CD4-positive, alpha-beta T cell treated with Interleukin-15 for 1 hour (primary cell): ENCODE measurements around the gene GALNT8.

Experiments used
- DNase-seq: peaks from one replicate; pipeline ENCODE4 v3.0.0-alpha.2; 2020

Gene GALNT8

GRCh38 chr12:4800555-4800954 is 80.4 kb downstream of the GALNT8 start:
- DNase-seq, result no peak

GRCh38 chr12:4802841-4803240 is 82.6 kb downstream of the GALNT8 start:
- no peak for DNase-seq

GRCh38 chr12:4806439-4807115 is 86.4 kb downstream of the GALNT8 start:
- no peak for DNase-seq

- no peak for DNase-seq
Observed at GRCh38 chr12:4807116-4807783, 87.0 kb downstream of the GALNT8 start.

- DNase-seq, result no peak
Observed at GRCh38 chr12:4807813-4808212, 87.6 kb downstream of the GALNT8 start.

- DNase-seq, result no peak
Observed at GRCh38 chr12:4809013-4809448, 88.8 kb downstream of the GALNT8 start.

GRCh38 chr12:4809449-4810218 is 89.4 kb downstream of the GALNT8 start:
- no peak for DNase-seq

- DNase-seq, result no peak
Observed at GRCh38 chr12:4810219-4810671, 90.0 kb downstream of the GALNT8 start.

- no peak for DNase-seq
Observed at GRCh38 chr12:4812624-4813327, 92.6 kb downstream of the GALNT8 start.

- DNase-seq, result no peak
Observed at GRCh38 chr12:4813741-4814140, 93.5 kb downstream of the GALNT8 start.

GRCh38 chr12:4814485-4814884 is 94.3 kb downstream of the GALNT8 start:
- DNase-seq, result no peak

- no peak for DNase-seq
Observed at GRCh38 chr12:4816744-4817525, 96.7 kb downstream of the GALNT8 start.

GRCh38 chr12:4817880-4818279 is 97.7 kb downstream of the GALNT8 start:
- no peak for DNase-seq

- DNase-seq, result no peak
Observed at GRCh38 chr12:4819654-4820053, 99.5 kb downstream of the GALNT8 start.

- no peak for DNase-seq
Observed at GRCh38 chr12:4820971-4821370, 100.8 kb downstream of the GALNT8 start.
